K562 (cell line): ENCODE results near the gene THG1L. TPM values are rescaled to one million over a fixed set of nuclear protein-coding genes. Genes with fewer than 3 reads are reported as not detected.

Source experiments
- ATAC-seq: fragments of 200-7000 bp; cut with Tn5 transposase; 3 replicates; pipeline ENCODE4 v1.9.1; 2020; ENCODE audit warnings: moderate library complexity
- BruUV-seq: library from RNA; stranded (reverse); fragments of 400-500 nt; replicated peaks from 2 replicates; lab custom pipeline; 2021; lab: Mats Ljungman, UMichigan
- CTCF ChIA-PET: fragments of 300-600 bp; formaldehyde crosslinking; extraction: SDS; loops from one replicate; lab custom pipeline; 2021; ENCODE audit warnings: low intra/inter-chr PET ratio; lab: Yijun Ruan, JAX
- POLR2A ChIA-PET: fragments of 300-600, 350-650 bp; sonication (Branson Sonifier 250); formaldehyde crosslinking; extraction: SDS; loops from one replicate; lab custom pipeline; 2021; ENCODE audit warnings: antibody characterized with exemption, inconsistent platforms; lab: Yijun Ruan, JAX
- DNase-seq, 4 experiments: peaks; one replicate each; pipeline versions ENCODE4 v3.0.0 to v3.0.0-alpha.2; 2011 to 2018; ENCODE audit warnings: low spot score in 3 of 4, mixed read lengths in 3 of 4; ENCODE audit errors: extremely low read depth in 1 of 4
- FAIRE-seq: peaks from 2 replicates; lab custom pipeline; 2011; peaks lifted over from hg19 to GRCh38; lab: Jason Lieb, UNC
- H2AFZ ChIP-seq: 2 replicates; pipeline ENCODE4 v1.6.0; 2011; ENCODE audit warnings: low read depth, low read length, control low read depth, inconsistent platforms
- H3K27ac ChIP-seq: fragments of 200-600 bp; 3 replicates; pipeline ENCODE4 v1.8.0; 2011; ENCODE audit warnings: low read depth, mild to moderate bottlenecking, control low read depth, inconsistent platforms, low read length, moderate library complexity, mixed read lengths; ENCODE audit errors: extremely low read depth
- H3K27me3 ChIP-seq, 2 experiments: fragments of 300-600 bp in 1 of 2; 2 replicates in 1 of 2; 3 replicates in 1 of 2; pipeline versions ENCODE4 v1.6.0 to v1.8.0; 2011; ENCODE audit warnings: inconsistent platforms in 2 of 2, low read length in 2 of 2, mild to moderate bottlenecking in 1 of 2, mixed read lengths in 1 of 2, moderate library complexity in 1 of 2; ENCODE audit not compliant: control insufficient read depth in 2 of 2, insufficient read depth in 2 of 2
- H3K36me3 ChIP-seq: fragments of 300-600 bp; 3 replicates; pipeline ENCODE4 v1.8.0; 2011; ENCODE audit warnings: mild to moderate bottlenecking, low read length, inconsistent platforms; ENCODE audit not compliant: control insufficient read depth, insufficient read depth
- H3K4me1 ChIP-seq, 2 experiments: fragments of 200-600 bp in 1 of 2; replicated peaks in 1 of 2; 2 replicates in 1 of 2; 3 replicates in 1 of 2; pipeline versions ENCODE4 v1.5.1 to v1.8.0; 2011; ENCODE audit warnings: inconsistent platforms in 2 of 2, low read length in 2 of 2, mild to moderate bottlenecking in 1 of 2, mixed read lengths in 1 of 2, moderate library complexity in 1 of 2; ENCODE audit not compliant: control insufficient read depth in 2 of 2, insufficient read depth in 2 of 2
- H3K4me2 ChIP-seq: 2 replicates; pipeline ENCODE4 v1.6.1; 2011; ENCODE audit warnings: low read length, control low read depth, inconsistent platforms, mixed read lengths; ENCODE audit not compliant: insufficient read depth
- H3K4me3 ChIP-seq: fragments of 200-600 bp; sonication (generic), shearing (Covaris generic); 2 replicates; pipeline ENCODE4 v1.5.1; 2016; ENCODE audit warnings: control low read depth, inconsistent platforms
- H3K79me2 ChIP-seq: fragments of 200-600 bp; 3 replicates; pipeline ENCODE4 v1.8.0; 2011; ENCODE audit warnings: low read length, inconsistent platforms; ENCODE audit not compliant: control insufficient read depth, insufficient read depth
- H3K9ac ChIP-seq, 2 experiments: 2 replicates each; pipeline versions ENCODE4 v1.6.0 to v1.6.1; 2011; ENCODE audit warnings: low read depth in 2 of 2, low read length in 2 of 2, control low read depth in 1 of 2, inconsistent platforms in 1 of 2, mild to moderate bottlenecking in 1 of 2, mixed read lengths in 1 of 2; ENCODE audit not compliant: insufficient read depth in 1 of 2
- H3K9me1 ChIP-seq: one replicate; pipeline ENCODE4 v1.6.0; 2011; ENCODE audit warnings: inconsistent platforms, mild to moderate bottlenecking, low read length, moderate library complexity; ENCODE audit not compliant: control insufficient read depth, insufficient read depth
- H3K9me3 ChIP-seq: replicated peaks from 2 replicates; pipeline ENCODE4 v1.5.1; 2011; ENCODE audit warnings: low read depth, low read length, inconsistent platforms; ENCODE audit not compliant: control insufficient read depth, insufficient read depth
- H4K20me1 ChIP-seq: replicated peaks from 2 replicates; pipeline ENCODE4 v1.6.1; 2011; ENCODE audit warnings: low read length, inconsistent platforms, mixed read lengths; ENCODE audit not compliant: control insufficient read depth, insufficient read depth
- CGGBP1 ChIP-seq: fragments of 250-450 bp; sonication (Bioruptor Pico); IDR thresholded peaks from 2 replicates; pipeline ENCODE4 v1.9.0; 2021; ENCODE audit warnings: mild to moderate bottlenecking
- CHD1 ChIP-seq: fragments of 200-600 bp; sonication (generic); IDR thresholded peaks from one replicate; pipeline ENCODE4 v1.6.1; 2012; ENCODE audit warnings: mild to moderate bottlenecking, moderate library complexity, low read length, inconsistent platforms
- CHD7 ChIP-seq: fragments of 200-600 bp; sonication (generic); IDR thresholded peaks from one replicate; pipeline ENCODE4 v1.6.1; 2012; ENCODE audit warnings: mild to moderate bottlenecking, low read depth, low read length, inconsistent platforms
- CLOCK ChIP-seq: fragments of 250-450 bp; sonication (Bioruptor Pico); IDR thresholded peaks from 2 replicates; pipeline ENCODE4 v1.4.0; 2020; ENCODE audit warnings: mild to moderate bottlenecking, moderate library complexity, borderline replicate concordance
- SAFB ChIP-seq: fragments of 200-400 bp; formaldehyde crosslinking; IDR thresholded peaks from 2 replicates; pipeline ENCODE4 v1.6.1; 2017; ENCODE audit warnings: low read depth, low read length, borderline replicate concordance
- ZNF140 ChIP-seq: fragments of 250-450 bp; sonication (Bioruptor Pico); IDR thresholded peaks from 2 replicates; pipeline ENCODE4 v1.8.0; 2021; ENCODE audit warnings: moderate library complexity, mild to moderate bottlenecking, inconsistent platforms
- ZNF384 ChIP-seq: IDR thresholded peaks from 2 replicates; pipeline ENCODE4 v1.6.1; 2012; ENCODE audit warnings: low read depth, low read length, improper control_type of control experiment
- WGBS: fragments of 100-300 bp; shearing (Covaris generic); methylation state at CpG from one replicate; pipeline ENCODE4 v1.1.6; 2016; ENCODE audit warnings: low coverage, mixed read lengths; ENCODE audit not compliant: insufficient coverage; ENCODE audit errors: missing lambda C conversion rate; 5-methylcytosine and 5-hydroxymethylcytosine counted together
- in situ Hi-C: fragments of 300-500 bp; cut with MboI; formaldehyde crosslinking; loops from 4 replicates; pipeline ENCODE4 v1.15.0; 2018; ENCODE audit warnings: inconsistent platforms, mixed read lengths
- intact Hi-C: fragments of 100-400 bp; cut with micrococcal nuclease; formaldehyde crosslinking; loops from 2 replicates; pipeline ENCODE4 v1.14.2; 2022
- polyA plus RNA-seq, 8 experiments: library from polyadenylated mRNA; depleted of rRNA in 4 of 8; stranded (reverse) in 5 of 8; unstranded in 3 of 8; fragments of >200 nt; fragmentation: Nextera tagmentation in 2 of 8; fragmentation: Illumina TruSeq in 1 of 8; extraction: Ambion mirVana in 2 of 8; extraction: Trizol in 1 of 8; gene quantifications; 2 replicates each; pipeline versions ENCODE4 v1.2.1 to v1.2.3, GENCODE V29; 2011 to 2014; ENCODE audit warnings: inconsistent platforms in 1 of 8, missing spikeins in 1 of 8
- total RNA-seq, 7 experiments: library from RNA; depleted of rRNA in 6 of 7; stranded (reverse); fragments of >200 nt in 6 of 7; fragmentation: Illumina TruSeq in 2 of 7; extraction: Trizol in 2 of 7; gene quantifications; 2 replicates each; pipeline versions ENCODE4 v1.2.1 to v1.2.3, GENCODE V29; 2011 to 2021; ENCODE audit warnings: low replicate concordance in 1 of 7

The THG1L gene
- total and polyA plus RNA-seq, 9 of the 15 experiments (the other 6 are each of a cell fraction or from before 2014, with no cell fraction given), result 21.8 to 40.7 (median 28.0) TPM

- Histone ChIP-seq H3K4me3 (peak overlapping the region; percentile 51), H3K9me3 (no peaks in the 10 kb centered on the region; the same call in 1 of the 2 replicates), H3K27me3 (no peaks in the 10 kb centered on the region), H3K27ac (peak overlapping the region; percentile 86), H3K9ac (peak overlapping the region in 1 of 2 experiments; percentile 78; a peak in 2 of 4 replicates), H3K9me1 (no peaks in the 10 kb centered on the region), H2AFZ (peak overlapping the region; percentile 99), H3K79me2 (no peaks in the 10 kb centered on the region; the same call in 2 of the 3 replicates), H4K20me1 (no peaks in the 10 kb centered on the region), H3K4me2 (peak overlapping the region; percentile 93), H3K36me3 (peaks cover 31% of the 10 kb centered on the region; the same call in 2 of the 3 replicates), H3K4me1 (peaks cover 5 to 15% of the 10 kb centered on the region in 2 experiments; a peak in 4 of 5 replicates)
- ATAC-seq (no peak), FAIRE-seq (no peak), DNase-seq (no peak)
- intact Hi-C loops (no loop called here), in situ Hi-C loops (loop anchor here (10.0 kb wide), 1 partner anchor 387 kb away; a partner anchor contains a TSS)
- 0% methylated on average over 2 of the region's 5 CpGs for WGBS
- CTCF ChIA-PET, result interaction anchor here (0.9 kb wide), 1 partner anchor 8 kb away, joined by 3 read pairs; no protein-coding TSS in a partner anchor
- POLR2A ChIA-PET, result interaction anchor here (0.6 to 1.5 kb wide), 9 partner anchors 11 to 600 kb away, joined by 3 to 7 read pairs (median 3); partner anchors contain the start of genes C5orf52 and LSM11
- no TSS peak for BruUV-seq
- TF ChIP-seq ZNF384, result 0 out of 2 replicates have a peak, but pooled peaks have one; percentile 2
- TF ChIP-seq CLOCK, result no peak
- TF ChIP-seq CHD7, result no peak
- TF ChIP-seq SAFB, result no peak
- no peak for TF ChIP-seq CGGBP1 (CRISPR knock-in tag)
- TF ChIP-seq ZNF140 (CRISPR knock-in tag), result no peak
- no peak for TF ChIP-seq CHD1
Observed at GRCh38 chr5:157732130-157732514, 902 bp downstream of the THG1L start.
